HG03139 (cell line): Measurements from ENCODE around the gene CLDN6.
A peak's percentile ranks its signal among the peaks of the same experiment; 100 is the strongest.
"Not testable (repeated sequence)": the region's sequence is repeated elsewhere in the genome, so short reads cannot be mapped to it uniquely, and the experiment has no call there.

Experiments
- ATAC-seq: cut with Tn5 transposase; IDR thresholded peaks from one replicate; pipeline ENCODE4 v1.9.1; 2021; ENCODE audit not compliant: unreplicated experiment

The CLDN6 gene

DNA sequence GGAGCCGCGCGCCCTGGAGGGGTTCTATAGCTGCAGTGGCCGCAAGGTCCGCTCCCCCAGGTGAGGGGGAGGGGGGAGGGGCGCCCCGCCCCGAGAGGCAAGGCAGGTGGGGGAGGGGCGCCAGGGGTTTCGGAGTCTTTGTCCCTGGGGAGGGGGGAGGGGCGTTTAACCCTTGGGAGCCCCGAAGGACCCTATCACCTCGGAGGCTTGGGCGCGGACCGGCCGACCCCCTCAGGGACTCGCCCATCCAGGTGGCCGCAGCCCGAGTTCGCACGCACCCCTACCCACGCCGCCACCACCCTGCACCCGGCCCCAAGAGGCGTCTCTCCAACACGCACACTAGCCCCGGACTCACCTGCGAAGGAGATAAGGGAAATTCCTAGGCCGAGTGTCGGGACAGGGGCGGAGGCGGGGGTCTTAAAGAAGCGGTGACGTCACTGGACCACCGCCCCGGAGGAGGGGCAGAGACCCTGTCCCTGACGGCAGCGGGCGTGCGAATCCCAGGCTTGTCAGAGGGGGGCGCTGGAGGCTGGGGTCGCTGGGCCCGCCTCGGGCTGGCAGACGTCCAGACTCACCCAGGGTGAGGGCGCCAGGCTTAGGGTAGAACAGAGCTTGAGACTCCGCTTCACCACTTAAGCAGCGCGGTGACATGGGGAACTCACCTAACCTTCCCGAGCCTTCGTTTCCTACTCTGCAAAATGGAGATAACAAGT is at the start of gene CLDN6:
Gene CLDN6, minus strand, starts transcription at position 390 of the 713 bp plus-strand sequence. CDS start 2,162 bp downstream, outside the sequence.
- ATAC-seq = no peak

DNA sequence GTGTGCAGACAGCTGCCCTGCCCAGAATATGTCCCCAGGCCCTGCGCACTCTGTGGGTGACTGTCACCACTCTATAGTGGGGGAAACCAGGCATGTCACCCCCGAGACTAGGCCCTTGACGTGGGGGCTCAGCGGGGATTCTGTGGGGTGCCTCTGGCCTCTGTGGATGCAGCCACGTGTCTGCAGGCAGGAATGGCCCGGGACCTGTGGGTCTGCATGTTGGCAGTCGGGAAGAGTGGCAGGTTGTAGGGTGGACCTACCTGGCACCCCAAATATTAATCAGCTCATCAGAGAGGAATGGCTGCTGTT is 48.4 kb upstream of the CLDN6 start:
- ATAC-seq = no peak

DNA sequence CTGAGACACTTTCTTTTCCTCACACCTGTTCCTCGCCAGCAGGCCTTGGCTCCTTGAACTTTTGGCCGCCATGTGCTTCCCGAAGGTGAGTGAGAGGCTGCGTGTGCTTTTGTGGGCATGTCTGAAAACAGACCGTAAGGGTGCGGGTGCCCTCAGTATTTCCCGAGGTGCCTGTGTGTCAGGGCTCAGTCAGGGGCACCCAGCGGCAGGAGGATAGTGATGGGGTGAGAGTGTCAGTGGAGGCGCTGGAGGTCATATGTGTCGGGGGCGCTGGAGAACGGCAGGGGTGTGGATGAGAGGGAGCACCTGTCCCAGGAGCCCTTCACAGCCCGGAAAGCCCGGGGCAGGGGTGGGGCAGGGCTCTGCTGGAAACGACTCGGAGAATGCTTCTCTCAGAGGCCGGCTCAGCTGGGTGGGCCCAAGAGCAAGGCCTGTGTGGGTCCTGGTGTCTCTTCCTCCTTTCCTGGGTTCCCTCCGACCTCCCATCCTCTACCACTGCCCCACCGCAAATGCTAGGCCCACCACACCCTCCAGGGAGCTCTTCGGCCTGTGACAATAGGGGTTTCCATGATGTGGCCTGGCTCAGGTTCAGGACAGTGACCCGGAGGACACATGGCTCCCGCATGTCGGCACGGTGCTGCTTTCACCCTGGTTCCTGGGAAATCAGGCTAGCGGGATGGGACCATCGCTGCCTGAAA is 47.9 kb upstream of the CLDN6 start:
- ATAC-seq = no peak

GRCh38 chr16:3065069-3065741 is 47.2 kb upstream of the CLDN6 start, which contains the start of gene IL32:
Gene IL32, plus strand, starts transcription at chr16:3065640. Its CDS starts 172 bp downstream, at chr16:3065812.
- no peak for ATAC-seq

DNA sequence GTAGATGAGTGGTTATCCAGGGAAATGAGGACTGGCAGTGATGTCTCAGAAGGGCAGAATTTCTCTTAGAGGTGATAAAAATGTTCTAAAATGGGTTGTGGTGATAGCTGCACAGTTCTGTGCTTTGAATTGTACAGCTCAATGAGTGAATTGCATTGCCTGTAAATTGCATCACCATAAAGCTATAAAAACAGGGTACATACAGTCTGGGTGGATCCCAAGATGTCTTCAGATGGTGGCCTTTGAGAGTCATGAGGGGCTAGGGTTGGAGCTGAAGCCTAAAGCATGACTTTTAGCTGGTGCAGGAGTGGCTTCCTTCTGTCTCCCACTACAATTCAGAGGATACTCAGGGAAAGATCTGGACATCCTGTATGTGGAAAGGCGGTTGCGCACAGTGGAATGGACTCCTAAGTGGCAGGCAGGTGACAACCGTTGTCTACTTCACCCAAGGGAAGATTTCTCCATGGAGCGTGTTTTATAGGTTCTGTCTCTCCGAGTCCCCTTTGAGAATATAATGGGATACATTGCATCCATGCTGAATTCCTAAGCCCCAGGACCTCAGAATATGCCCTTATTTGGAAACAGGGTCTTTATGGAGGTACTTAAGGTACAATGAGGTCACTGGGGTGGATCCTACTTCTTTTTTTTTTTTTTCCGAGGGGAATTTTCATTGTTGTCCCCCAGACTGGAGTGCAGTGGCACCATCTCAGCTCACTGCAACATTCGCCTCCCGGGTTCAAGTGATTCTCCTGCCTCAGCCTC is 45.8 kb upstream of the CLDN6 start:
- ATAC-seq = no peak

GRCh38 chr16:3062553-3062952 is 44.6 kb upstream of the CLDN6 start:
- no peak for ATAC-seq

DNA sequence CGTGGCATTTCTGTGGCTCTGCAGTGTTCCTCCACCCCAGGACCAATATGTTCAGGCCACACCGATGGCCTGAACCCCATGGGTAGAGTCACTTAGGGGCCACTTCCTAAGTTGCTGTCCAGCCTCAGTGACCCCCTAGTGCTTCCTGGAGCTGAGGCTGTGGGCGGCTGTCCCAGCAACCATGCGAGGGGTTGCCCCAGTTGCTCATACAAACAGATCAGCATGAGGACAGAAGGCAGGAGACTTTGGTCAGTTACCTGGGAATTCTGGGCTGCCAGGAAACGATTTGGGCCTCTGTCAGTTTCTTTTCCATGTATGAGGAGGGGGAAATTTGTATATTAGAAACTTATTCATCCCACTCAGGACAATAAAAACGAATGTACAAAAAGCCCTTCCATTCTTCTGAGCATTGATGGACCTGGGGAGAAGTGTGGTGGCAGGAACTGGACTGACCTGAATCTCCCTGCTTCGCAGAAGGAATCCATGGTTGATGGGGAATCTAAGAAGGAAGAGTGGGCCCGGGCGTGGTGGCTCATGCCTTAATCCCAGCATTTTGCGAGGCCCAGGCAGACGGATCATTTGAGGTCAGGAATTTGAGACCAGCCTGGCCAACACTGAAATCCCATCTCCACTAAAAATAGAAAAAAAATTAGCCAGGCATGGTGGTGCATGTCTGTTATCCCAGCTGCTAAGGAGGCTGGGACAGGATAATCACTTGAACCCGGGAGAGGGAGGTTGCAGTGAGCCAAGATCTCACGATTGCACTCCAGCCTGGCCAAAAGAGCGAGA is 42.5 kb upstream of the CLDN6 start:
- no peak for ATAC-seq

- no peak for ATAC-seq
Measured at GRCh38 chr16:3059723-3060242, 41.8 kb upstream of the CLDN6 start.

DNA sequence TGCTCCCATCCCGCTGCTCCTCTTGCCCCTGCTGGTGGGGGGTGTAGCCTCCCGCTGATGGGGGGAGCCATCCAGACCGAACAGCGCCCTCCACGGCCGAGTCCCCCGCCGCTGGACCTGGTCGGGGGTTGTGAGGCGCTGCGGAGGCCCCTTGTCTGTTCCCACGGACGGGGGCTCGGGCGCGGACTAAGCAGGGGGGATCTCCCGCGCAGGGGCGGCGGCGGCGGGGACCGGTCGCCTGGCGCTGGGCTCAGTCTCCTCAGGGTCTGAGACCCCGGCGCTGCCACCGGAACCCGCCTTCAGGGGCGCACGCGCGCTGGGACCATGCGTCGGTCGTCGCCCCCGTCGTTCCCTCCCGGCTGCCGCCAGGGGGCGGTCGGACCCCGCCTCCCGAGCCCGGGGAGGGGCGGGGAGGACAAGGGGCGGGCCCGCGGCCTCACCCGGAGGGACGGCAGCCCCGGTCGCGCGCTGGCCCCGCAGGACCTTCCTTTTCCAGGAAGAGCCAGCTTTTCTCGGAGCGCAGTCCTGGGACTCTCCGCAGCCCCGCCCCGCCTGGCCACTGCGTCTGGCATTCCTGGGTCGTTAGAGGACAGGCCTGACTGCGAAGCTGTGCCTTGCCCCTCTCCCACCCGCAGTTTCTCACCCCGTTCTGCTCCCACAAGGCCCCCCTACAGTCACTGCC is 41.2 kb upstream of the CLDN6 start:
- ATAC-seq = peak; percentile 72

DNA sequence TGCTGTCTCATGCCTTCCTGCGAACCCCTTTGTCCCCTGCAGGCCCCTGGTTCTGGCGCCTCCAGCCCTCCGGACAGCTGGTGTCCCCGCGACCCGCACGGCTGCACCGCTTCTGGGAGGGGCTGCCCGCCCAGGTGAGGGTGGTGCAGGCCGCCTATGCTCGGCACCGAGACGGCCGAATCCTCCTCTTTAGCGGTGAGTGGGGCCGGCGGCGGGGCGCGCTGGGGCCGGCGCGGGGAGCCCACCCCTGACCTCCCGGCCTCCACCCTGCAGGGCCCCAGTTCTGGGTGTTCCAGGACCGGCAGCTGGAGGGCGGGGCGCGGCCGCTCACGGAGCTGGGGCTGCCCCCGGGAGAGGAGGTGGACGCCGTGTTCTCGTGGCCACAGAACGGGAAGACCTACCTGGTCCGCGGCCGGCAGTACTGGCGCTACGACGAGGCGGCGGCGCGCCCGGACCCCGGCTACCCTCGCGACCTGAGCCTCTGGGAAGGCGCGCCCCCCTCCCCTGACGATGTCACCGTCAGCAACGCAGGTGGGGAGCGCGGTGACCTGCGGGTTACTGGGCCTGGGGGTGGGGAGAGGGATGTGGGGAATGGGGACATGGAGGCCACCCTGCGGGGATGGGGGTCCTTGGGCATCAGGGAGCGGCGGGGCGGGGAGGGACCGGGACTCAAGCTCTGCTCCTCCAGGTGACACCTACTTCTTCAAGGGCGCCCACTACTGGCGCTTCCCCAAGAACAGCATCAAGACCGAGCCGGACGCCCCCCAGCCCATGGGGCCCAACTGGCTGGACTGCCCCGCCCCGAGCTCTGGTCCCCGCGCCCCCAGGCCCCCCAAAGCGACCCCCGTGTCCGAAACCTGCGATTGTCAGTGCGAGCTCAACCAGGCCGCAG is 40.4 kb upstream of the CLDN6 start:
- no peak for ATAC-seq

DNA sequence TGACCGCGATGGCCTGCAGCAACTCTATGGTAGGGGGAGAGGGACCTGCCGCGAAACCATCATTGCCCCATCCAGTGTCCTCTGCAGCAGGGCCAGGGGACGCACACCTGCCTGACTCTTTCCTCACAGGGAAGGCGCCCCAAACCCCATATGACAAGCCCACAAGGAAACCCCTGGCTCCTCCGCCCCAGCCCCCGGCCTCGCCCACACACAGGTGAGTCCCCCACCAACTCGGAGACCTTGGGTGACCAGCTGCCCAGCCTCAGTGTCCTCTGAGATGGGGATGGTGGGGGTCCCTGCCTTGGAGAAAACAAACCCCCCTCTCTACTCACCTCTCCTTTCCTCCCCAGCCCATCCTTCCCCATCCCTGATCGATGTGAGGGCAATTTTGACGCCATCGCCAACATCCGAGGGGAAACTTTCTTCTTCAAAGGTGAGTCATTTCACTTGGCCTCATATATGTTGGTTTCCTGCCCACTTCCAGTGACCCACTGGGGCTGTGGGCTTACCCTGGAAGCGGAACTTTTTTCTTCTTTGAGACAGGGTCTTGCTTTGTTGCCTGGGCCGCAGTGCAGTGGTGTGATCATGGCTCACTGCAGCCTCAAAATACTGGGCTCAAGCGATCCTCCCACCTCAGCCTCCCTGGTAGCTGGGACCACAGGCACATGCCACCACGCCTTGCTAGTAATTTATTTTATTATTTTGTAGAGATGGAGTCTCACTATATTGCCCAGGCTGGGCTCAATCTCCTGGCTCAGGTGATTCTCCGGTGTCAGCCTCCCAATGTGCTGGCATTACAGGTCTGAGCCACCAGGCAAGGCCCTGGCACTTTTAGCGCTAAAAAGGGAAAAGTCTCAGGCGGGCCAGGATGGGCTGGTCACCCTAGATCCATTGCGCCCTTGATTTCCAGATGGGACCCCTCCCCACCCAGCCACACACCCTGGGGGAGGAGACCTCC is 39.5 kb upstream of the CLDN6 start:
- ATAC-seq = no peak

- no peak for ATAC-seq
Measured at GRCh38 chr16:3056336-3057180, 38.6 kb upstream of the CLDN6 start.

DNA sequence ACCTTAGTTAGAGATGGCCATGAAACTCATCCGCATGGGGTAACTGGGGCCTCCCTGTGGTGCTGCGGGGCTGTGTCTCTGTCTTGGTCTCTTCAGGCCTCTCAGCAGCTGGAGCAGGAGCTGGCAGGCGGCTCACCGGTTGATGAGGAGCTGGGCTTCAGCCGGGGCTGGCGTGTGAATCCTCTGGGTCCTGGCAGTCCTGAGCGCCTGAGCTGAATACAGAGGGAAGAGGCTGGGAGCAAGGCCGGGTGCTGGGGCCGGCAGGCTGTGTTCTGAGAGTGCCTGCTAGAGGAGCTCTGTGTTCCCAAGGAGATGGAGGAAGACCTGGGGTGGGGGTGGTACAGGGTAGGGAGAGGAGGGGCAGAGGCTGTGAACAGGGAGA is 37.7 kb upstream of the CLDN6 start:
- not testable (repeated sequence) for ATAC-seq

DNA sequence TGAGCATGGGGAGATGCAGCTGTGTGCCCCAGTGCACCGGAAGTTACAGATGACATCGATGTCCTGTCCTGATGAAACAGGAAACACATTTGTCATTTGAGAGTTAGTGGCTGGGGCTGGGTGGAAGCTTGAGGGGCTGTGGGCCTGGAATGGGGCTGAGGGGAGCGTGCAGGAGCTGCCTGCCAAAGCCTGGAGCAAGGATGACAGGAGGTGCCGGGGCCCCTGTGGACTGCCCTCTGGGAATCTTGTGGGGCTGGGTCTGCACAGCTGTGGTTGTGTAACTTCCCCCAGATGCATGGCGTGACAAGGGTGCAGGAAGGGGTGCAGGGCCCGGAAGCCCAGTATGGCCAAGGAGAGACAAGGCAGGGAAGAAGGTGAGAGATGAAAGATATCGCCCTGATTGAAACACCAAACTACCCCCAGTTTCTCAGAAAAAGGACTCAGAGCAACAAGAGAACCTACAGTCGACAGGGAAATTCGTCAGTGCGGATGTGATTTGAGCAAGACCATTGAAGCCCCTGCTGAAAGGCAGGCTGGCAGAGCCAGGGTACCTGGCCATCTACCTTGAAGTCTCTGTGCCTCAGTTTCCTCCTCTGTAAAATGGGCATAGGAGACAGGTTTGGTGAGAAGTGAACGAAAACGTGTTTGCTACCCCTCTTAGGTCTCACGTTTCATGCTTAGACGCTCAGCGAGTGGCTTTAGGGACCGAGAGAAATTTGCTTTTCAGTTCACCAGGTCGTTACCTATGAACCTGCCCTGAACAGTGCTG is 37.2 kb upstream of the CLDN6 start:
- ATAC-seq = no peak

DNA sequence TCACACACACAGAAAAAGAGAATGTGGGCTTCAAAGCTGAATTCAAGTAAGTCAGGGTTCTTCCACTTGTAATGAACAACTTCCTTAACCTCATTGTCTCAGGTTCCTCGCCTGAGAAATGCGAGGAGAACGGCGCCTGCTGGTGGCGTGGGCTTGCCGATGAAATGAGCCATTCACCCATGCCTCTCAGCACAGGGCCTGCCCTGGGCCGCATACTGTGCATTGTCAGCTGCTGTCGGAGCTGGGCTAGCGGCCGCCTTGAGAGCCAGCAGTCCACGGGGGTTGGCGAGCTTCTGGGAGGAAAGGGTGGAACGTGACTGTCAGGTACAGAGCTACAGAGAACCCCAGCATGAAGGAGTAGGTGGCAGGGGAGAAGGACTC is 35.3 kb upstream of the CLDN6 start:
- not testable (repeated sequence) for ATAC-seq
